GM18870 (cell line): Measurements from ENCODE around the gene SCNN1A.

ENCODE experiments used
- ATAC-seq: cut with Tn5 transposase; IDR thresholded peaks from one replicate; pipeline ENCODE4 v1.9.1; 2021; ENCODE audit warnings: moderate library complexity; ENCODE audit not compliant: unreplicated experiment

Gene SCNN1A

GRCh38 chr12:6301721-6302120 lies 73.6 kb downstream of the SCNN1A start:
- no peak for ATAC-seq

GRCh38 chr12:6297170-6297569 lies 78.2 kb downstream of the SCNN1A start:
- no peak for ATAC-seq
